GM12878 (cell line): ENCODE measurements around the gene RAPGEF3. TPM values are rescaled to one million over a fixed set of nuclear protein-coding genes. Genes with fewer than 3 reads are reported as not detected.

Experiments used
- ATAC-seq: fragments of 200-7000 bp; cut with Tn5 transposase; 3 replicates; pipeline ENCODE4 v1.9.1; 2020; ENCODE audit warnings: mild to moderate bottlenecking, moderate library complexity
- BruUV-seq: library from RNA; stranded (reverse); fragments of 400-500 nt; replicated peaks from 2 replicates; lab custom pipeline; 2021; lab: Mats Ljungman, UMichigan
- CTCF ChIA-PET: fragments of 300-600 bp; sonication (Branson Sonifier 250); formaldehyde crosslinking; extraction: SDS; loops from one replicate; lab custom pipeline; 2021; ENCODE audit warnings: inconsistent platforms; lab: Yijun Ruan, JAX
- POLR2A ChIA-PET: fragments of 350-600 bp; formaldehyde crosslinking; extraction: SDS; loops from one replicate; lab custom pipeline; 2021; ENCODE audit warnings: inconsistent platforms; lab: Charles Lee
- RAD21 ChIA-PET: fragments of 300-600 bp; sonication (Branson Sonifier 250); formaldehyde crosslinking; loops from one replicate; lab custom pipeline; 2023; ENCODE audit warnings: antibody characterized with exemption; ENCODE audit not compliant: unreplicated experiment; lab: Charles Lee
- SMC1A ChIA-PET: fragments of 300-600 bp; sonication (Branson Sonifier 250); formaldehyde crosslinking; loops from one replicate; lab custom pipeline; 2023; ENCODE audit not compliant: unreplicated experiment, uncharacterized antibody; lab: Charles Lee
- DNase-seq: peaks from one replicate; pipeline ENCODE4 v3.0.0-alpha.2; 2011; ENCODE audit warnings: low read depth, low spot score
- FAIRE-seq: peaks from 3 replicates; lab custom pipeline; 2011; peaks lifted over from hg19 to GRCh38; lab: Jason Lieb, UNC
- H2AFZ ChIP-seq: 2 replicates; pipeline ENCODE4 v1.6.0; 2011; ENCODE audit warnings: low read depth, low read length, control low read depth; ENCODE audit not compliant: control insufficient read depth
- H3K27ac ChIP-seq: 2 replicates; pipeline ENCODE4 v1.5.1; 2011; ENCODE audit warnings: control low read depth; ENCODE audit not compliant: control insufficient read depth, insufficient read depth
- H3K27me3 ChIP-seq, 2 experiments: replicated peaks in 1 of 2; 2 replicates each; pipeline versions ENCODE4 v1.6.0 to v1.6.1; 2011; ENCODE audit warnings: low read length in 1 of 2; ENCODE audit not compliant: control insufficient read depth in 2 of 2, insufficient read depth in 2 of 2
- H3K36me3 ChIP-seq, 2 experiments: 2 replicates each; pipeline ENCODE4 v1.5.1; 2011; ENCODE audit warnings: low read length in 1 of 2; ENCODE audit not compliant: control insufficient read depth in 2 of 2, insufficient read depth in 2 of 2
- H3K4me1 ChIP-seq: 2 replicates; pipeline ENCODE4 v1.6.1; 2011; ENCODE audit warnings: mild to moderate bottlenecking, low read length, moderate library complexity, mixed read lengths; ENCODE audit not compliant: control insufficient read depth, insufficient read depth
- H3K4me2 ChIP-seq: 2 replicates; pipeline ENCODE4 v1.6.0; 2011; ENCODE audit warnings: control low read depth; ENCODE audit not compliant: control insufficient read depth, insufficient read depth
- H3K4me3 ChIP-seq: fragments of 200-600 bp; sonication (generic); 2 replicates; pipeline ENCODE4 v1.5.1; 2016
- H3K79me2 ChIP-seq: 2 replicates; pipeline ENCODE4 v1.6.0; 2011; ENCODE audit warnings: low read length; ENCODE audit not compliant: control insufficient read depth, insufficient read depth
- H3K9ac ChIP-seq: 2 replicates; pipeline ENCODE4 v1.8.0; 2011; ENCODE audit warnings: low read length, control low read depth, mixed read lengths; ENCODE audit not compliant: control insufficient read depth, insufficient read depth
- H3K9me3 ChIP-seq: replicated peaks from 3 replicates; pipeline ENCODE4 v1.5.1; 2011; ENCODE audit warnings: mild to moderate bottlenecking, low read length; ENCODE audit not compliant: control insufficient read depth, insufficient read depth
- H4K20me1 ChIP-seq: 2 replicates; pipeline ENCODE4 v1.6.0; 2011; ENCODE audit not compliant: control insufficient read depth, insufficient read depth
- ATF7 ChIP-seq: fragments of 450-650 bp; IDR thresholded peaks from 2 replicates; pipeline ENCODE4 v1.6.1; 2016; ENCODE audit warnings: low read depth, mild to moderate bottlenecking
- BRCA1 ChIP-seq: IDR thresholded peaks from 2 replicates; pipeline ENCODE4 v1.6.1; 2011; ENCODE audit warnings: low read depth, low read length, improper control_type of control experiment
- CUX1 ChIP-seq: IDR thresholded peaks from 2 replicates; pipeline ENCODE4 v1.6.1; 2012; ENCODE audit warnings: improper control_type of control experiment, low read depth, low read length; ENCODE audit not compliant: insufficient replicate concordance
- KLF5 ChIP-seq: fragments of 450-650 bp; IDR thresholded peaks from 2 replicates; pipeline ENCODE4 v1.6.1; 2014; ENCODE audit warnings: mild to moderate bottlenecking; ENCODE audit not compliant: partially characterized antibody
- MTA2 ChIP-seq: fragments of 450-650 bp; IDR thresholded peaks from 2 replicates; pipeline ENCODE4 v1.6.1; 2016; ENCODE audit warnings: low read depth, mild to moderate bottlenecking, moderate library complexity
- NR2C2 ChIP-seq: IDR thresholded peaks from 2 replicates; pipeline ENCODE4 v1.6.1; 2011; ENCODE audit warnings: borderline replicate concordance, low read depth; ENCODE audit not compliant: control insufficient read depth, insufficient read length
- SREBF1 ChIP-seq: IDR thresholded peaks from 2 replicates; pipeline ENCODE4 v1.6.1; 2012; ENCODE audit warnings: mild to moderate bottlenecking, low read length
- YBX1 ChIP-seq: fragments of 450-650 bp; IDR thresholded peaks from 2 replicates; pipeline ENCODE4 v1.6.1; 2016; ENCODE audit warnings: antibody characterized with exemption
- ZBTB11 ChIP-seq: fragments of 450-650 bp; formaldehyde crosslinking; IDR thresholded peaks from 2 replicates; pipeline ENCODE4 v1.5.0; 2022; ENCODE audit warnings: mild to moderate bottlenecking, missing genetic modification characterization
- WGBS: methylation state at CpG from one replicate; pipeline ENCODE4 v1.1.6; 2016; ENCODE audit warnings: low lambda C conversion rate; ENCODE audit not compliant: insufficient replicate concordance, insufficient coverage; ENCODE audit errors: missing lambda C conversion rate; 5-methylcytosine and 5-hydroxymethylcytosine counted together
- in situ Hi-C: fragments of 300-500 bp; cut with MboI; formaldehyde crosslinking; loops from 9 replicates; pipeline ENCODE4 v1.14.3; 2018; ENCODE audit warnings: mixed read lengths
- intact Hi-C: fragments of 100-400 bp; cut with micrococcal nuclease; formaldehyde crosslinking; loops from one replicate; pipeline ENCODE4 v1.14.2; 2022; ENCODE audit not compliant: unreplicated experiment
- polyA plus RNA-seq, 11 experiments: library from polyadenylated mRNA; depleted of rRNA in 4 of 11; unstranded in 6 of 11; stranded (reverse) in 5 of 11; fragments of >200 nt; fragmentation: Nextera tagmentation in 4 of 11; fragmentation: Illumina TruSeq in 1 of 11; extraction: Ambion mirVana in 4 of 11; extraction: Trizol in 1 of 11; gene quantifications; 1 replicate in 1 of 11; 2 replicates in 10 of 11; pipeline versions ENCODE4 v1.2.1 to v1.2.3, GENCODE V29; 2011 to 2016; ENCODE audit warnings: inconsistent platforms in 2 of 11, missing spikeins in 2 of 11, low read depth in 1 of 11
- total RNA-seq, 4 experiments: library from RNA; depleted of rRNA in 3 of 4; stranded (reverse); fragments of >200 nt in 3 of 4; fragmentation: Illumina TruSeq in 1 of 4; extraction: Trizol in 1 of 4; gene quantifications; 2 replicates each; pipeline versions ENCODE4 v1.2.1 to v1.2.3, GENCODE V29; 2013 to 2021

The RAPGEF3 gene
- total and polyA plus RNA-seq, 10 of the 15 experiments (the other 5 are each of a cell fraction or from before 2014, with no cell fraction given), result 0.02 to 0.92 (median 0.31) TPM; not detected in 2

DNA sequence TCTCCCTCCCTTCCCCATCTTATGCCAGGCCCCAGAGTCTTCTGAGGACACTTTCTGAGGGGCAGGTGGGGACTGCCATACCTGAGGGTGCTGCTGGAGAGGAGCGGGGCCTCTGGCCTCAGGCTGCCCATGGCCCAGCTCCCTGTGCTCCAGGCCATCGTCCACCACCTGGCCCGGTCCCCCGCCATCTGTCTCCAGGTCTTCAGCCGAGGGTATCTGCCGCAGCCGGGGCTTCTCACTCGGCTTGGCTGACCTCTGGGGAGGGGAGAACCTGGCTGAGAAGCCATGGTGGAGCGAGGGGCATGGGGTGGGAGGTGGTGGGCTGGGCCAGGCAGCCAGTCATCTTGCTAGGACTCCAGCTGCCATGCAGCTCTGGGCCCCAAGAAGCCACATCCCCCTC lies 36.0 kb upstream of the RAPGEF3 start:
- H3K27me3 ChIP-seq, result no peaks in the 10 kb centered on the region
- in situ Hi-C loops (no loop called here), intact Hi-C loops (no loop called here)
- no peaks in the 10 kb centered on the region for H3K9me3 ChIP-seq
- CTCF ChIA-PET, result interaction anchor here (1.4 kb wide), 1 partner anchor 44 kb away, joined by 9 read pairs; no protein-coding TSS in a partner anchor
- H4K20me1 ChIP-seq, result no peaks in the 10 kb centered on the region
- H3K36me3 ChIP-seq, result peaks cover 0 to 3% of the 10 kb centered on the region in 2 experiments; a peak in 2 of 4 replicates
- SMC1A ChIA-PET, result interaction anchor here (1.1 kb wide), 1 partner anchor 41 kb away, joined by 3 read pairs; no protein-coding TSS in a partner anchor
- WGBS, result 81% methylated on average over 9 of the region's 9 CpGs
- ATAC-seq (no peak), FAIRE-seq (no peak), DNase-seq (no peak)
- no peak overlapping the region for H3K9ac ChIP-seq
- no peak overlapping the region for H2AFZ ChIP-seq
- H3K4me1 ChIP-seq, result no peaks in the 10 kb centered on the region
- no peaks in the 10 kb centered on the region for H3K79me2 ChIP-seq
- TF ChIP-seq MTA2, result no peak
- TF ChIP-seq ATF7, result no peak
- TF ChIP-seq SREBF1, result no peak
- no peak for TF ChIP-seq NR2C2
- no peak for TF ChIP-seq KLF5
- no peak for TF ChIP-seq CUX1
- no peak for TF ChIP-seq YBX1
- no peak for TF ChIP-seq BRCA1
- TF ChIP-seq ZBTB11, result no peak
- RAD21 ChIA-PET, result interaction anchor here (1.2 kb wide), 1 partner anchor 43 kb away, joined by 4 read pairs; no protein-coding TSS in a partner anchor
- H3K4me3 ChIP-seq, result no peak overlapping the region
- H3K27ac ChIP-seq, result no peak overlapping the region
- H3K4me2 ChIP-seq, result no peak overlapping the region
- BruUV-seq, result no TSS peak
- POLR2A ChIA-PET, result no interaction called here
